IMR-90 (cell line): ENCODE results near the gene CCL11. TPM values are rescaled to one million over a fixed set of nuclear protein-coding genes. Genes with fewer than 3 reads are reported as not detected.

Source experiments
- ATAC-seq: fragments of 200-7000 bp; cut with Tn5 transposase; 2 replicates; pipeline ENCODE4 v1.9.1; 2020; ENCODE audit warnings: low read depth, mild to moderate bottlenecking, moderate library complexity
- BruUV-seq: library from RNA; stranded (reverse); fragments of 400-500 nt; replicated peaks from 2 replicates; lab custom pipeline; 2021; lab: Mats Ljungman, UMichigan
- CTCF ChIA-PET: fragments of 300-600 bp; formaldehyde crosslinking; extraction: SDS; loops from one replicate; lab custom pipeline; 2021; ENCODE audit warnings: antibody characterized with exemption; lab: Yijun Ruan, JAX
- POLR2A ChIA-PET: fragments of 300-600 bp; sonication (Branson Sonifier 250); formaldehyde crosslinking; loops from one replicate; lab custom pipeline; 2022; ENCODE audit warnings: antibody characterized with exemption; ENCODE audit not compliant: unreplicated experiment; lab: Charles Lee
- DNase-seq: peaks from one replicate; pipeline ENCODE4 v3.0.0; 2013
- H2AFZ ChIP-seq: replicated peaks from 2 replicates; pipeline ENCODE3; 2013; ENCODE audit warnings: low read length, mild to moderate bottlenecking; ENCODE audit not compliant: poor library complexity
- H2AK5ac ChIP-seq: 2 replicates; pipeline ENCODE4 v1.6.1; 2013; ENCODE audit warnings: low read depth, low read length, inconsistent platforms
- H2AK9ac ChIP-seq: replicated peaks from 2 replicates; pipeline ENCODE3; 2013; ENCODE audit warnings: mild to moderate bottlenecking, low read depth, low read length, moderate library complexity; ENCODE audit not compliant: poor library complexity
- H2BK120ac ChIP-seq: 2 replicates; pipeline ENCODE4 v1.6.1; 2013; ENCODE audit warnings: low read depth, low read length, inconsistent platforms
- H2BK15ac ChIP-seq: 3 replicates; pipeline ENCODE4 v1.6.1; 2013; ENCODE audit warnings: low read depth, low read length, inconsistent platforms
- H2BK20ac ChIP-seq: 2 replicates; pipeline ENCODE4 v1.6.1; 2013; ENCODE audit warnings: low read depth, mild to moderate bottlenecking, inconsistent platforms, low read length, moderate library complexity
- H2BK5ac ChIP-seq: 2 replicates; pipeline ENCODE4 v1.6.1; 2013; ENCODE audit warnings: mild to moderate bottlenecking, low read depth, low read length, inconsistent platforms; ENCODE audit not compliant: poor library complexity, severe bottlenecking
- H3K14ac ChIP-seq: replicated peaks from 2 replicates; pipeline ENCODE4 v1.6.1; 2013; ENCODE audit warnings: low read depth, low read length, inconsistent platforms
- H3K18ac ChIP-seq: 2 replicates; pipeline ENCODE4 v1.6.1; 2013; ENCODE audit warnings: low read depth, low read length, control low read depth
- H3K23ac ChIP-seq: 2 replicates; pipeline ENCODE4 v1.6.1; 2013; ENCODE audit warnings: low read depth, low read length, inconsistent platforms
- H3K27ac ChIP-seq: 2 replicates; pipeline ENCODE4 v1.5.1; 2013; ENCODE audit warnings: mild to moderate bottlenecking, control low read depth, low read length; ENCODE audit not compliant: insufficient read depth
- H3K27me3 ChIP-seq: 2 replicates; pipeline ENCODE4 v1.6.1; 2013; ENCODE audit warnings: low read length; ENCODE audit not compliant: control insufficient read depth, insufficient read depth
- H3K36me3 ChIP-seq: 2 replicates; pipeline ENCODE4 v1.6.1; 2013; ENCODE audit warnings: low read length, mixed read lengths; ENCODE audit not compliant: control insufficient read depth, insufficient read depth
- H3K4ac ChIP-seq: 2 replicates; pipeline ENCODE4 v1.6.1; 2013; ENCODE audit warnings: low read depth, low read length, inconsistent platforms
- H3K4me1 ChIP-seq: 2 replicates; pipeline ENCODE4 v1.6.1; 2013; ENCODE audit warnings: low read length, mixed read lengths; ENCODE audit not compliant: control insufficient read depth, insufficient read depth
- H3K4me2 ChIP-seq: 2 replicates; pipeline ENCODE4 v1.6.1; 2013; ENCODE audit warnings: low read depth, mild to moderate bottlenecking, control low read depth, low read length, moderate library complexity
- H3K4me3 ChIP-seq: 2 replicates; pipeline ENCODE4 v1.5.1; 2013; ENCODE audit warnings: low read depth, mild to moderate bottlenecking, control low read depth, low read length, moderate library complexity; ENCODE audit not compliant: insufficient read depth
- H3K56ac ChIP-seq: 2 replicates; pipeline ENCODE4 v1.6.1; 2013; ENCODE audit warnings: low read length, inconsistent platforms; ENCODE audit not compliant: insufficient read depth; ENCODE audit errors: extremely low read depth
- H3K79me1 ChIP-seq, 2 experiments: 2 replicates each; pipeline ENCODE4 v1.6.1; 2013; ENCODE audit warnings: low read length in 2 of 2, inconsistent platforms in 1 of 2, low read depth in 1 of 2
- H3K9ac ChIP-seq: 2 replicates; pipeline ENCODE4 v1.6.1; 2013; ENCODE audit warnings: low read depth, low read length, control low read depth
- H3K9me1 ChIP-seq: 2 replicates; pipeline ENCODE4 v1.6.1; 2013; ENCODE audit warnings: low read length, inconsistent platforms; ENCODE audit not compliant: insufficient read depth
- H3K9me3 ChIP-seq: 2 replicates; pipeline ENCODE4 v1.6.1; 2013; ENCODE audit warnings: low read length; ENCODE audit not compliant: control insufficient read depth, insufficient read depth
- H4K20me1 ChIP-seq: 2 replicates; pipeline ENCODE4 v1.6.1; 2013; ENCODE audit warnings: low read length, inconsistent platforms; ENCODE audit not compliant: insufficient read depth
- H4K5ac ChIP-seq: 2 replicates; pipeline ENCODE4 v1.6.1; 2013; ENCODE audit warnings: mild to moderate bottlenecking, low read depth, low read length, control low read depth
- H4K8ac ChIP-seq, 2 experiments: 2 replicates each; pipeline ENCODE4 v1.6.1; 2013; ENCODE audit warnings: low read depth in 2 of 2, low read length in 2 of 2, control low read depth in 1 of 2, inconsistent platforms in 1 of 2
- H4K91ac ChIP-seq: 2 replicates; pipeline ENCODE4 v1.6.1; 2013; ENCODE audit warnings: low read depth, low read length, inconsistent platforms; ENCODE audit not compliant: insufficient read depth
- BHLHE40 ChIP-seq: fragments of 150-350 bp; IDR thresholded peaks from 2 replicates; pipeline ENCODE4 v1.6.1; 2016; ENCODE audit warnings: mild to moderate bottlenecking, low read depth, low read length
- CEBPB ChIP-seq: IDR thresholded peaks from 2 replicates; pipeline ENCODE4 v1.6.1; 2012; ENCODE audit warnings: low read depth, low read length, improper control_type of control experiment
- CHD1 ChIP-seq: IDR thresholded peaks from 2 replicates; pipeline ENCODE4 v1.6.1; 2012; ENCODE audit warnings: low read depth, low read length, improper control_type of control experiment
- FOS ChIP-seq: fragments of 150-350 bp; IDR thresholded peaks from 2 replicates; pipeline ENCODE4 v1.6.1; 2016; ENCODE audit warnings: low read depth, low read length
- MAFK ChIP-seq: IDR thresholded peaks from 2 replicates; pipeline ENCODE4 v1.6.1; 2012; ENCODE audit warnings: low read depth, low read length, improper control_type of control experiment
- MAZ ChIP-seq: IDR thresholded peaks from 2 replicates; pipeline ENCODE4 v1.6.1; 2012; ENCODE audit warnings: low read depth, mild to moderate bottlenecking, low read length, improper control_type of control experiment, moderate library complexity, borderline replicate concordance
- MXI1 ChIP-seq: IDR thresholded peaks from 2 replicates; pipeline ENCODE4 v1.6.1; 2012; ENCODE audit warnings: low read depth, mild to moderate bottlenecking, low read length, moderate library complexity, borderline replicate concordance
- NFE2L2 ChIP-seq: fragments of 150-350 bp; IDR thresholded peaks from 2 replicates; pipeline ENCODE4 v1.6.1; 2016; ENCODE audit warnings: low read depth, mild to moderate bottlenecking, low read length
- RAD21 ChIP-seq: IDR thresholded peaks from 2 replicates; pipeline ENCODE4 v1.6.1; 2012; ENCODE audit warnings: low read length, improper control_type of control experiment
- RCOR1 ChIP-seq: IDR thresholded peaks from 2 replicates; pipeline ENCODE4 v1.6.1; 2012; ENCODE audit warnings: mild to moderate bottlenecking, low read length, improper control_type of control experiment; ENCODE audit not compliant: insufficient replicate concordance
- SMC3 ChIP-seq: fragments of 150-350 bp; IDR thresholded peaks from 2 replicates; pipeline ENCODE4 v1.6.1; 2016; ENCODE audit warnings: low read depth, mild to moderate bottlenecking, antibody characterized with exemption, low read length, moderate library complexity
- WGBS, 2 experiments: methylation state at CpG; one replicate each; pipeline versions ENCODE4 v1.1.5 to v1.1.7; 2013; ENCODE audit warnings: missing lambda C conversion rate in 2 of 2; ENCODE audit not compliant: insufficient read length in 1 of 2; ENCODE audit errors: extremely low coverage in 2 of 2; 5-methylcytosine and 5-hydroxymethylcytosine counted together
- dilution Hi-C: fragments of 300-500 bp; cut with HindIII; formaldehyde crosslinking; loops from one replicate; pipeline ENCODE4 v1.14.3; 2018; ENCODE audit warnings: low sequenced_read_pairs; ENCODE audit not compliant: unreplicated experiment
- in situ Hi-C: fragments of 300-500 bp; cut with MboI; formaldehyde crosslinking; loops from 3 replicates; pipeline ENCODE4 v1.14.3; 2019; ENCODE audit warnings: low sequenced_read_pairs, inconsistent platforms, mixed read lengths
- intact Hi-C: fragments of 100-400 bp; cut with micrococcal nuclease; formaldehyde crosslinking; loops from 2 replicates; pipeline ENCODE4 v1.10.0; 2022
- polyA plus RNA-seq, 3 experiments: library from polyadenylated mRNA; depleted of rRNA; stranded (reverse); fragments of >200 nt; gene quantifications; 2 replicates each; pipeline ENCODE4 v1.2.3, GENCODE V29; 2012; ENCODE audit warnings: low replicate concordance in 1 of 3
- total RNA-seq: library from RNA; depleted of rRNA; stranded (reverse); fragments of >200 nt; gene quantifications from 2 replicates; pipeline ENCODE4 v1.2.3, GENCODE V29; 2012
- TF ChIP-seq, protein P1 (sequence below): fragments of 150-350 bp; IDR thresholded peaks from 2 replicates; pipeline ENCODE4 v1.6.1; 2017; ENCODE audit warnings: mild to moderate bottlenecking, antibody characterized with exemption, low read length, low read depth
- TF ChIP-seq, protein P2 (sequence below): conservative IDR thresholded peaks from 2 replicates; pipeline ENCODE4 v1.5.1; 2012; ENCODE audit warnings: mild to moderate bottlenecking, low read depth, low read length, improper control_type of control experiment

Gene CCL11
- total and polyA plus RNA-seq, 2 of the 4 experiments (the other 2 are of a cell fraction), result not detected

GRCh38 chr17:34312080-34312479 lies 26.5 kb downstream of the CCL11 start:
- Histone ChIP-seq H2AK9ac (no peak overlapping the region), H3K4me2 (no peak overlapping the region), H3K27me3 (no peaks in the 10 kb centered on the region), H3K79me1 (no peaks in the 10 kb centered on the region), H3K14ac (no peak overlapping the region), H3K9ac (no peak overlapping the region), H2BK20ac (no peak overlapping the region), H2BK5ac (peak overlapping the region; percentile 40), H2AFZ (no peak overlapping the region), H3K4ac (0 out of 2 replicates have a peak overlapping the region, but pooled peaks have one; percentile 22), H2BK15ac (0 out of 3 replicates have a peak overlapping the region, but pooled peaks have one; percentile 25), H3K4me3 (no peak overlapping the region), H4K91ac (peak overlapping the region; percentile 78; the same call in 1 of the 2 replicates), H3K9me3 (no peaks in the 10 kb centered on the region), H4K20me1 (no peaks in the 10 kb centered on the region), H3K23ac (no peak overlapping the region), H4K8ac (peak overlapping the region in 1 of 2 experiments; percentile 81; a peak in 2 of 4 replicates), H2BK120ac (peak overlapping the region; percentile 16; the same call in 1 of the 2 replicates), H3K4me1 (peaks cover 9% of the 10 kb centered on the region; the same call in 1 of the 2 replicates), H3K36me3 (no peaks in the 10 kb centered on the region), H2AK5ac (peak overlapping the region; percentile 29; the same call in 1 of the 2 replicates), H3K18ac (peak overlapping the region; percentile 74), H3K9me1 (no peaks in the 10 kb centered on the region), H3K56ac (no peak overlapping the region; the same call in 1 of the 2 replicates), H3K27ac (peak overlapping the region; percentile 93; the same call in 1 of the 2 replicates), H4K5ac (peak overlapping the region; percentile 57)
- peak; percentile 76 for DNase-seq
- 43% methylated on average over 2 of the region's 5 CpGs; no CpG with 5 or more reads in 1 of the 2 experiments for WGBS, 2 experiments
- BruUV-seq, result no TSS peak
- ATAC-seq, result peak; percentile 32; the same call in 1 of the 2 replicates
- dilution Hi-C loops (no loop called here), in situ Hi-C loops (no loop called here), intact Hi-C loops (loop anchor here (5.0 kb wide), 1 partner anchor 40 kb away; no protein-coding TSS in a partner anchor)
- TF ChIP-seq, protein P1, sequence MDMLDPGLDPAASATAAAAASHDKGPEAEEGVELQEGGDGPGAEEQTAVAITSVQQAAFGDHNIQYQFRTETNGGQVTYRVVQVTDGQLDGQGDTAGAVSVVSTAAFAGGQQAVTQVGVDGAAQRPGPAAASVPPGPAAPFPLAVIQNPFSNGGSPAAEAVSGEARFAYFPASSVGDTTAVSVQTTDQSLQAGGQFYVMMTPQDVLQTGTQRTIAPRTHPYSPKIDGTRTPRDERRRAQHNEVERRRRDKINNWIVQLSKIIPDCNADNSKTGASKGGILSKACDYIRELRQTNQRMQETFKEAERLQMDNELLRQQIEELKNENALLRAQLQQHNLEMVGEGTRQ, result no peak
- TF ChIP-seq CHD1 (no peak), MXI1 (no peak), MAFK (no peak), FOS (no peak), MAZ (no peak), NFE2L2 (no peak), RAD21 (no peak), RCOR1 (no peak), SMC3 (no peak), CEBPB (no peak), BHLHE40 (no peak)
- TF ChIP-seq, protein P2, sequence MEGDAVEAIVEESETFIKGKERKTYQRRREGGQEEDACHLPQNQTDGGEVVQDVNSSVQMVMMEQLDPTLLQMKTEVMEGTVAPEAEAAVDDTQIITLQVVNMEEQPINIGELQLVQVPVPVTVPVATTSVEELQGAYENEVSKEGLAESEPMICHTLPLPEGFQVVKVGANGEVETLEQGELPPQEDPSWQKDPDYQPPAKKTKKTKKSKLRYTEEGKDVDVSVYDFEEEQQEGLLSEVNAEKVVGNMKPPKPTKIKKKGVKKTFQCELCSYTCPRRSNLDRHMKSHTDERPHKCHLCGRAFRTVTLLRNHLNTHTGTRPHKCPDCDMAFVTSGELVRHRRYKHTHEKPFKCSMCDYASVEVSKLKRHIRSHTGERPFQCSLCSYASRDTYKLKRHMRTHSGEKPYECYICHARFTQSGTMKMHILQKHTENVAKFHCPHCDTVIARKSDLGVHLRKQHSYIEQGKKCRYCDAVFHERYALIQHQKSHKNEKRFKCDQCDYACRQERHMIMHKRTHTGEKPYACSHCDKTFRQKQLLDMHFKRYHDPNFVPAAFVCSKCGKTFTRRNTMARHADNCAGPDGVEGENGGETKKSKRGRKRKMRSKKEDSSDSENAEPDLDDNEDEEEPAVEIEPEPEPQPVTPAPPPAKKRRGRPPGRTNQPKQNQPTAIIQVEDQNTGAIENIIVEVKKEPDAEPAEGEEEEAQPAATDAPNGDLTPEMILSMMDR, result no peak
- ChIA-PET CTCF (interaction anchor here (1.7 kb wide), 1 partner anchor 50 kb away, joined by 7 read pairs; no protein-coding TSS in a partner anchor), POLR2A (no interaction called here)
